GM12874 (cell line): Measurements from ENCODE around the gene PARP14.
A peak's percentile ranks its signal among the peaks of the same experiment; 100 is the strongest.

Source experiments
- TF ChIP-seq, protein P1 (sequence below): IDR thresholded peaks from 2 replicates; pipeline ENCODE4 v1.5.1; 2011; ENCODE audit warnings: low read depth, mild to moderate bottlenecking, control low read depth, low read length, moderate library complexity; ENCODE audit not compliant: insufficient read depth

PARP14 gene

GRCh38 chr3:122742234-122742633 is 61.6 kb downstream of the PARP14 start:
- TF ChIP-seq, protein P1, sequence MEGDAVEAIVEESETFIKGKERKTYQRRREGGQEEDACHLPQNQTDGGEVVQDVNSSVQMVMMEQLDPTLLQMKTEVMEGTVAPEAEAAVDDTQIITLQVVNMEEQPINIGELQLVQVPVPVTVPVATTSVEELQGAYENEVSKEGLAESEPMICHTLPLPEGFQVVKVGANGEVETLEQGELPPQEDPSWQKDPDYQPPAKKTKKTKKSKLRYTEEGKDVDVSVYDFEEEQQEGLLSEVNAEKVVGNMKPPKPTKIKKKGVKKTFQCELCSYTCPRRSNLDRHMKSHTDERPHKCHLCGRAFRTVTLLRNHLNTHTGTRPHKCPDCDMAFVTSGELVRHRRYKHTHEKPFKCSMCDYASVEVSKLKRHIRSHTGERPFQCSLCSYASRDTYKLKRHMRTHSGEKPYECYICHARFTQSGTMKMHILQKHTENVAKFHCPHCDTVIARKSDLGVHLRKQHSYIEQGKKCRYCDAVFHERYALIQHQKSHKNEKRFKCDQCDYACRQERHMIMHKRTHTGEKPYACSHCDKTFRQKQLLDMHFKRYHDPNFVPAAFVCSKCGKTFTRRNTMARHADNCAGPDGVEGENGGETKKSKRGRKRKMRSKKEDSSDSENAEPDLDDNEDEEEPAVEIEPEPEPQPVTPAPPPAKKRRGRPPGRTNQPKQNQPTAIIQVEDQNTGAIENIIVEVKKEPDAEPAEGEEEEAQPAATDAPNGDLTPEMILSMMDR = no peak

- TF ChIP-seq, protein P1 = no peak
These were observed 63.0 kb downstream of the PARP14 start for GRCh38 chr3:122743581-122744120.

DNA sequence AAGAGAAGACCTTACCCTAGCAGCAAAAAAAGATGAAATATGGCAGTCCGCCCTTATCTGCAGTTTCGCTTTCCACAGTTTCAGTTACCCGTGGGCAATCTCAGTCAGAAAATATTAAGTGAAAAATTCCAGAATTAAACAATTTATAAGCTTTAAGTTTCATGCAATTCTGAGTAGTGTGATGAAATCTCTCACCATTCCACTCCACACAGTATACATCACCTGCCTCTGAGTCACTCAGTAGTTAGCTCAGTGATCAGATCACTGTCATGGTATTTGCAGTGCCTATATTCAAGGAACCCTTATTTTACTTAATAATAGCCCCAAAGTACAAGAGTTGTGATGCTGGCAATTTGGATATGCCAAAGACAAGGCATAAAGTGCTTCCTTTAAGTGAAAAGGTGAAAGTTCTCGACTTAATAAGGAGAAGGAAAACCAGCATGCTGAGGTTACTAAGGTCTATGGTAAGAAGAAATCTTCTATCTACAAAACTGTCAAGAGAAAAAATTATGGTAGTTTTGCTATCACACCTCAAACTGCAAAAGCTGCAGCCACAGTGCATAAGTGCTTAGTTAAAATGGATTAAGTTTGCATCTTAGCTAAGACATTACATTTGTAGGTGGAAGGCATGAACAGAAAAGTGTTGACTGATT is 64.9 kb downstream of the PARP14 start:
- TF ChIP-seq, protein P1 = no peak

DNA sequence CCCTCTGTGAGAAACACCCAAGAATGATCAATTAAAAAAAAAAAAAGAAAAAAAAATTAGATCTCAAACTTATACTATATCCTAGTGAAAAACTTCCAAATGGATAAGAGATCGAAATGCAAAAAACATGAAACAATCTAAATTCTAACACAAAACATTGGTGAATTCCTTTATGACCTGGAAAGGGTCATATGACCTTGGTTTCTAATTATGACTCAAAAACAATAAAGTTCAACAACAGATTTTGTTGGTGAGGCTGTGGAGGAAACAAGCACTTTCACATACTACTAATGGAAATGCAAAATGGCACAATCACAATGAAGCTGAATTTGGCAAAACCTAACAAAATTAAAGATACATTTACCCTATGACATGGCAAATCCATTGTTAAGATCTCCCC is 67.7 kb downstream of the PARP14 start:
- TF ChIP-seq, protein P1 = no peak

DNA sequence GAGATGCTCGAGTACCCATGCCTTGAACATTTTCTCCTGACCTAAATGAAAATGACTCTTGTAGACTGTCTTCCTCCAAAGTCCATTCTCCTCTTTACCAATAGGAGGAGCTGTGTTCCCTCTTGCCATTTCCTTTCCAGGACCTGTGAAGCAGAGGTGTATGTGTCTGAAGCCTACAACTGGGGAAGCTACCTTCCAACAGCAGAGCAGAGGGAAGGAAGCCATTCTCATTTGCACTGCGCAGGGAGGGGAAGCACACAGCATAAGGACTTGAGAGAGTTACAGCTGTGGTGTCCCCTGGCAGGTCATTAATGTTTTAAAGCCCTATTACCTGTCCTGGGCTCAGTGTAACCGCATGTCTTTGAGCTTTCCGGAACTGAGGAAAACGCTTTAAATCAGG is 74.3 kb downstream of the PARP14 start:
- TF ChIP-seq, protein P1 = peak; percentile 87

DNA sequence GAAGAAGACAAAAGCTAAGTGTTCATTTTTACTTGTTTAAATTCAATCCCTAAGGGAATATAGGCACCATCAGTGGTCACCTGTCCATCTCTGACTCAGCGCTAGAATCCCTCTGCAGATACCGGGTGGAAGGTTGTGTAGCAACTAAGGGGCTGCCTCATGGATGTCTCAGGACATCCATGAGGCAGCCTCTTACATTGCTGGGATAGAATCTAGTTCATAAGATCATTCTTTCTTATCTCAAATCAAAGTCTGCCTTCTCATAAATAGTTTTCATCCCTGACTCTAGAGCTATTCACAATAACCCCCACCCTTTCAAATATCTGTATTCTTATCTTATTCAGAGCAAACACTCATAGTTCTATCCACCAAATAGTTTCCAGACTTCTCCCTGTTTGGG is 74.9 kb downstream of the PARP14 start:
- TF ChIP-seq, protein P1 = no peak

GRCh38 chr3:122758877-122759560 is 78.4 kb downstream of the PARP14 start:
- TF ChIP-seq, protein P1 = no peak
